GM21526 (cell line): ENCODE data around the gene ARHGAP44.
A peak's percentile ranks its signal among the peaks of the same experiment; 100 is the strongest.

Experiments used
- ATAC-seq: cut with Tn5 transposase; IDR thresholded peaks from one replicate; pipeline ENCODE4 v1.9.1; 2021; ENCODE audit warnings: moderate library complexity; ENCODE audit not compliant: unreplicated experiment, low FRiP score

ARHGAP44 gene

GRCh38 chr17:13014801-13015200, 225.5 kb downstream of the ARHGAP44 start:
- ATAC-seq: no peak

GRCh38 chr17:13016881-13017654, 227.8 kb downstream of the ARHGAP44 start:
- peak; percentile 6 for ATAC-seq

- ATAC-seq: peak; percentile 96
These were observed 228.6 kb downstream of the ARHGAP44 start, which contains the start of gene ELAC2 for GRCh38 chr17:13017655-13018459. Gene ELAC2, minus strand, starts transcription at chr17:13018027. Its CDS starts 80 bp downstream, at chr17:13017947.

- no peak for ATAC-seq
These were observed 234.7 kb downstream of the ARHGAP44 start for GRCh38 chr17:13024016-13024415.

GRCh38 chr17:13024526-13025257, 235.4 kb downstream of the ARHGAP44 start:
- ATAC-seq: peak; percentile 73

- ATAC-seq: no peak
These were observed 235.9 kb downstream of the ARHGAP44 start for GRCh38 chr17:13025258-13025627.

- no peak for ATAC-seq
These were observed 236.4 kb downstream of the ARHGAP44 start for GRCh38 chr17:13025687-13026086.

- ATAC-seq: no peak
These were observed 237.9 kb downstream of the ARHGAP44 start for GRCh38 chr17:13027246-13027645.

- no peak for ATAC-seq
These were observed 240.0 kb downstream of the ARHGAP44 start for GRCh38 chr17:13029340-13029739.

- ATAC-seq: no peak
These were observed 240.8 kb downstream of the ARHGAP44 start for GRCh38 chr17:13030056-13030455.

GRCh38 chr17:13030459-13031300, 241.4 kb downstream of the ARHGAP44 start:
- ATAC-seq: no peak

GRCh38 chr17:13031718-13032350, 242.5 kb downstream of the ARHGAP44 start:
- ATAC-seq: peak; percentile 74

- no peak for ATAC-seq
These were observed 246.1 kb downstream of the ARHGAP44 start for GRCh38 chr17:13035420-13035819.

- no peak for ATAC-seq
These were observed 247.5 kb downstream of the ARHGAP44 start for GRCh38 chr17:13036751-13037150.

- no peak for ATAC-seq
These were observed 249.8 kb downstream of the ARHGAP44 start for GRCh38 chr17:13038931-13039665.
